Endothelial cell of umbilical vein (primary cell): ENCODE measurements around the gene KRT38. TPM values are rescaled to one million over a fixed set of nuclear protein-coding genes. Genes with fewer than 3 reads are reported as not detected.

Source experiments
- BruUV-seq: library from RNA; stranded (reverse); fragments of 400-500 nt; replicated peaks from 2 replicates; lab custom pipeline; 2021; lab: Mats Ljungman, UMichigan
- CTCF ChIA-PET: fragments of 300-600, 350-600 bp; sonication (Branson Sonifier 250); formaldehyde crosslinking; loops from one replicate; lab custom pipeline; 2021; ENCODE audit warnings: antibody characterized with exemption, inconsistent platforms; lab: Charles Lee
- POLR2A ChIA-PET: fragments of 300-600, 350-600 bp; sonication (Branson Sonifier 250); formaldehyde crosslinking; loops from one replicate; lab custom pipeline; 2021; ENCODE audit warnings: antibody characterized with exemption, inconsistent platforms; lab: Charles Lee
- DNase-seq: peaks from one replicate; pipeline ENCODE4 v3.0.0-alpha.2; 2011; ENCODE audit warnings: low read depth, low spot score
- FAIRE-seq: peaks from 2 replicates; lab custom pipeline; 2011; peaks lifted over from hg19 to GRCh38; lab: Jason Lieb, UNC
- H2AFZ ChIP-seq: 2 replicates; pipeline ENCODE4 v1.6.0; 2012; ENCODE audit warnings: low read depth, low read length, control low read depth, inconsistent platforms
- H3K27ac ChIP-seq: 2 replicates; pipeline ENCODE4 v1.5.1; 2011; ENCODE audit warnings: low read depth, mild to moderate bottlenecking, control low read depth, low read length, moderate library complexity; ENCODE audit not compliant: insufficient read depth
- H3K27me3 ChIP-seq, 2 experiments: 2 replicates each; pipeline versions ENCODE4 v1.6.0 to v1.6.1; 2011; ENCODE audit warnings: low read length in 2 of 2, mixed read lengths in 1 of 2; ENCODE audit not compliant: control insufficient read depth in 2 of 2, insufficient read depth in 2 of 2
- H3K36me3 ChIP-seq, 2 experiments: 2 replicates in 1 of 2; 3 replicates in 1 of 2; pipeline ENCODE4 v1.5.1; 2011; ENCODE audit warnings: low read length in 2 of 2, mild to moderate bottlenecking in 1 of 2, moderate library complexity in 1 of 2; ENCODE audit not compliant: control insufficient read depth in 2 of 2, insufficient read depth in 2 of 2; ENCODE audit errors: extremely low read depth in 1 of 2
- H3K4me1 ChIP-seq: 3 replicates; pipeline ENCODE4 v1.5.1; 2011; ENCODE audit warnings: mild to moderate bottlenecking, low read length; ENCODE audit not compliant: control insufficient read depth, insufficient read depth; ENCODE audit errors: extremely low read depth
- H3K4me2 ChIP-seq: 2 replicates; pipeline ENCODE4 v1.6.1; 2011; ENCODE audit warnings: low read length, control low read depth, mixed read lengths; ENCODE audit not compliant: insufficient read depth
- H3K4me3 ChIP-seq, 3 experiments: fragments of 200-600 bp in 1 of 3; sonication (generic), shearing (Covaris generic) in 1 of 3; replicated peaks in 1 of 3; 2 replicates each; pipeline ENCODE4 v1.5.1; 2011 to 2016; ENCODE audit warnings: control low read depth in 3 of 3, low read length in 3 of 3, mild to moderate bottlenecking in 2 of 3, inconsistent platforms in 1 of 3, low read depth in 1 of 3, moderate library complexity in 1 of 3; ENCODE audit not compliant: insufficient read depth in 1 of 3
- H3K79me2 ChIP-seq: 2 replicates; pipeline ENCODE4 v1.6.0; 2012; ENCODE audit warnings: low read length, inconsistent platforms; ENCODE audit not compliant: control insufficient read depth, insufficient read depth
- H3K9ac ChIP-seq: replicated peaks from 2 replicates; pipeline ENCODE3; 2011; ENCODE audit warnings: low read length, control low read depth; ENCODE audit not compliant: insufficient read depth; ENCODE audit errors: extremely low read depth
- H3K9me1 ChIP-seq: replicated peaks from 3 replicates; pipeline ENCODE4 v1.6.0; 2011; ENCODE audit warnings: mild to moderate bottlenecking, low read length; ENCODE audit not compliant: control insufficient read depth, insufficient read depth; ENCODE audit errors: extremely low read depth
- H3K9me3 ChIP-seq: replicated peaks from 2 replicates; pipeline ENCODE4 v1.5.1; 2012; ENCODE audit warnings: low read length, inconsistent platforms; ENCODE audit not compliant: control insufficient read depth, insufficient read depth
- H4K20me1 ChIP-seq: replicated peaks from 2 replicates; pipeline ENCODE3; 2011; ENCODE audit warnings: mild to moderate bottlenecking, low read length; ENCODE audit not compliant: control insufficient read depth, insufficient read depth; ENCODE audit errors: extremely low read depth
- CTCF ChIP-seq, 2 donors: IDR thresholded peaks; 1 replicate in 1 of 2; 2 replicates in 1 of 2; pipeline ENCODE4 v1.5.1; 2011; ENCODE audit warnings: low read length in 2 of 2, mild to moderate bottlenecking in 2 of 2, moderate library complexity in 2 of 2, control low read depth in 1 of 2, inconsistent platforms in 1 of 2, low read depth in 1 of 2; ENCODE audit not compliant: insufficient read depth in 1 of 2; ENCODE audit errors: extremely low read depth in 1 of 2
- EZH2 ChIP-seq: IDR thresholded peaks from 2 replicates; pipeline ENCODE4 v1.6.1; 2012; ENCODE audit warnings: borderline replicate concordance, low read depth, mild to moderate bottlenecking, moderate library complexity, low read length, inconsistent platforms; ENCODE audit not compliant: severe bottlenecking
- FOS ChIP-seq: IDR thresholded peaks from 2 replicates; pipeline ENCODE4 v1.6.1; 2011; ENCODE audit warnings: mild to moderate bottlenecking, low read length, moderate library complexity, borderline replicate concordance; ENCODE audit not compliant: insufficient read depth
- GATA2 ChIP-seq: IDR thresholded peaks from 2 replicates; pipeline ENCODE4 v1.7.0; 2011; ENCODE audit warnings: low read depth, mild to moderate bottlenecking, moderate library complexity, mixed read lengths, low read length; ENCODE audit not compliant: insufficient read length, insufficient read depth
- JUN ChIP-seq: IDR thresholded peaks from 2 replicates; pipeline ENCODE4 v1.6.1; 2011; ENCODE audit warnings: borderline replicate concordance, low read depth; ENCODE audit not compliant: insufficient read length, insufficient read depth
- MYC ChIP-seq: IDR thresholded peaks from one replicate; pipeline ENCODE4 v1.6.1; 2011; ENCODE audit warnings: mild to moderate bottlenecking, low read depth, low read length
- POLR2A ChIP-seq: IDR thresholded peaks from 2 replicates; pipeline ENCODE4 v1.6.1; 2012; ENCODE audit warnings: low read depth, mild to moderate bottlenecking, control low read depth, low read length
- POLR2AphosphoS5 ChIP-seq: IDR thresholded peaks from 2 replicates; pipeline ENCODE4 v1.6.1; 2012; ENCODE audit warnings: low read depth, mild to moderate bottlenecking, control low read depth, low read length, moderate library complexity; ENCODE audit not compliant: insufficient read depth
- dilution Hi-C: fragments of 300-500 bp; cut with MboI; formaldehyde crosslinking; loops from one replicate; pipeline ENCODE4 v1.15.0; 2019; ENCODE audit warnings: low sequenced_read_pairs; ENCODE audit not compliant: extremely low pct_ligation_motif_present
- intact Hi-C: fragments of 100-400 bp; cut with micrococcal nuclease; formaldehyde crosslinking; loops from one replicate; pipeline ENCODE4 v1.10.0; 2022
- polyA plus RNA-seq, 4 experiments: library from polyadenylated mRNA; depleted of rRNA in 3 of 4; stranded (reverse) in 3 of 4; unstranded in 1 of 4; fragments of >200 nt; gene quantifications; 2 replicates each; pipeline versions ENCODE4 v1.2.1 to v1.2.3, GENCODE V29; 2011 to 2012; ENCODE audit warnings: missing spikeins in 1 of 4
- total RNA-seq: library from RNA; stranded (reverse); gene quantifications from 2 replicates; pipeline ENCODE4 v1.2.3, GENCODE V29; 2021
- TF ChIP-seq, protein P1 (sequence below): IDR thresholded peaks from 2 replicates; pipeline ENCODE4 v1.6.1; 2011; ENCODE audit not compliant: insufficient read depth, insufficient read length

Gene KRT38
- total and polyA plus RNA-seq, 2 donors (not counting 3 experiments of a cell fraction or from before 2014, with no cell fraction given), result not detected

DNA sequence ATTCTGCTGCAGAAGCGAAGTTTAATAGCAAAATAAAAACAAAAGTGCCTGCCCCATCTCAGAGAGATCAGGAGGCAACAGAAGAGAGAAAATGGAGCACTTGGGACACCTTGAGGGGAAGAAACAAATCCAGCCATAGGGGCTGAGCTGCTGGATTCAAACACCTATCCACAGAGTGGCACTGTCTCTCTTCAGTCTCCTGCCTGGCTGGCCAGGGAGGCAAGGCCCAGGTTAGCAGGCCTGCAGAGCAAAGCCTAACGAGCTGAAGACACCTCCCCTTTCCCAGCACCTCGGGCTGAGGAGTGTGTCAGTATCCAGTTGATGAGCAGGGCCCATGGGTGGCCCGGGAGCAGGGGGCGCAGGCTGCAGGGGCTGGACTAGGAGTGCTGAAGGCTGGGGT, 34.6 kb downstream of the KRT38 start:
- CTCF ChIA-PET, result interaction anchor here (3.6 kb wide), 1 partner anchor 142 kb away, joined by 20 read pairs; no protein-coding TSS in a partner anchor
- Histone ChIP-seq H3K79me2 (no peaks in the 10 kb centered on the region), H2AFZ (no peak overlapping the region), H3K27me3 (no peaks in the 10 kb centered on the region), H3K9me3 (no peaks in the 10 kb centered on the region), H4K20me1 (no peaks in the 10 kb centered on the region), H3K36me3 (no peaks in the 10 kb centered on the region), H3K4me3 (no peak overlapping the region), H3K27ac (no peak overlapping the region), H3K9ac (no peak overlapping the region), H3K4me1 (peaks cover 18% of the 10 kb centered on the region), H3K4me2 (no peak overlapping the region), H3K9me1 (no peaks in the 10 kb centered on the region)
- intact Hi-C loops (loop anchor here (10.0 kb wide), 1 partner anchor 89 kb away; no protein-coding TSS in a partner anchor), dilution Hi-C loops (no loop called here)
- POLR2A ChIA-PET, result no interaction called here
- no peak for FAIRE-seq
- BruUV-seq, result no TSS peak
- no peak for TF ChIP-seq CTCF (IDR thresholded peaks at IDR 0.05; ENCODE audit: extremely low read depth in 1 of 2, insufficient read depth in 1 of 2, low read depth in 1 of 2, low read length in 2 of 2)
- TF ChIP-seq FOS, result no peak
- TF ChIP-seq GATA2, result no peak
- no peak for TF ChIP-seq POLR2A
- TF ChIP-seq, protein P1, sequence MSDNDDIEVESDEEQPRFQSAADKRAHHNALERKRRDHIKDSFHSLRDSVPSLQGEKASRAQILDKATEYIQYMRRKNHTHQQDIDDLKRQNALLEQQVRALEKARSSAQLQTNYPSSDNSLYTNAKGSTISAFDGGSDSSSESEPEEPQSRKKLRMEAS, result no peak
- TF ChIP-seq MYC, result no peak
- no peak for TF ChIP-seq JUN
- TF ChIP-seq EZH2, result no peak
- TF ChIP-seq POLR2AphosphoS5, result no peak
- DNase-seq, result no peak
